ENCODE data around the gene NAB2. TPM values are rescaled to one million over a fixed set of nuclear protein-coding genes. Genes with fewer than 3 reads are reported as not detected.
"Not testable (repeated sequence)": the region's sequence is repeated elsewhere in the genome, so short reads cannot be mapped to it uniquely, and the experiment has no call there.

The NAB2 gene
- polyA plus RNA-seq, 1 of the 3 experiments (the other 2 are of a cell fraction): 23.7 TPM

DNA sequence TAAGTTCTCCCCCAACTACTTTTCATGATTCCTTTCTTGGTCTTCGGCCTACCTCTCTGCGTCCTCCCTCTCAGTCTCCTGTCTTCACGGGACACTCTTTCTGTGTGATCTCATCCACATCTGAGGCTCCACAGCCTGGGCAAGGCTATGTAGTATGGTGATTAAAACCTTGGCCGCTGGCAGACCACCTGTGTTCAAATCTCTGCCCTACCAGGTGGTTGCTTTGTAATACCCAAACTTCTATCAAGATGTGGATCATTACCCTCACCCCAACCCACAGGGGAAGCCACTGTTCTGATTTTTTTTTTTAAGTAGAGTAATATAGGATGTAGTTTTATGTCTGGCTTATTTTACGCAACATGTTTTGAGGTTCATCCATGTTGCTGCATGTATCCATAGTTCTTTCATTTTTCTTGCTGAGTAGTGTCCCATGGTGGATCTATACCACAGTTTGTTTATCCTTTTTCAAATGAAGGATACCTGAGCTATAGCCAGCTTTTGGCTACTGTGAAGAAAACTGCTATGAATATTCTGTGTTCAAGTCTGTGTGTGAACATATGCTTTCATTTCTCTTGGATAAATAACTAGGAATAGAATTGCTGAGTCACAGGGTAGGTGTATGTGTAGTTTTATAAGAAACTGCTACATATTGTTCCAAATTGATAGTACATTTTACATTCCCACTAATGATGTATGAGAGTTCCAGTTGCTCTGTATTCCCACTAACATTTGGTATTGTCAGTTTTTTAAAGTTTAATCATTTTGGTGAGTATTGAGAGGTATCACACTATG, 30.6 kb downstream of the NAB2 start:
- Histone ChIP-seq H4K20me1 (ENCODE audit: insufficient read depth) (no peaks in the 10 kb centered on the region), H3K4me3 (ENCODE audit: low read depth in 2 of 2, low read length in 1 of 2) (no peak overlapping the region), H3K27me3 (ENCODE audit: insufficient read depth) (no peaks in the 10 kb centered on the region), H3F3A (replicated peaks; ENCODE audit: insufficient read depth) (no peaks in the 10 kb centered on the region), H3K9me3 (no peaks in the 10 kb centered on the region), H3K36me3 (replicated peaks in 1 of 2; ENCODE audit: control insufficient read depth in 1 of 2, insufficient read depth in 2 of 2, low read length in 1 of 2) (no peaks in the 10 kb centered on the region), H3K9me2 (no peaks in the 10 kb centered on the region), H3K79me2 (ENCODE audit: insufficient read depth) (no peaks in the 10 kb centered on the region), H3K27ac (ENCODE audit: low read depth in 2 of 2, low read length in 1 of 2) (no peak overlapping the region), H3K4me1 (ENCODE audit: control insufficient read depth in 1 of 2, insufficient read depth in 2 of 2, low read depth in 1 of 2, low read length in 1 of 2) (no peaks in the 10 kb centered on the region), H2AFZ (ENCODE audit: low read depth) (no peak overlapping the region), H3K4me2 (no peak overlapping the region), H3K9ac (no peak overlapping the region)
- CTCF ChIA-PET: interaction anchor here (0.9 to 23.5 kb wide), 9 partner anchors 7 to 118 kb away, joined by 3 to 643 read pairs (median 9); no protein-coding TSS in a partner anchor
- TF ChIP-seq RXRA (IDR thresholded peaks at IDR 0.05; ENCODE audit: borderline replicate concordance, low read depth) (no peak), TEAD4 (IDR thresholded peaks at IDR 0.05; ENCODE audit: borderline replicate concordance, insufficient read depth) (no peak), GATA2 (CRISPR knock-in tag; IDR thresholded peaks at IDR 0.05) (no peak), JUND (IDR thresholded peaks at IDR 0.05) (no peak), FOXM1 (IDR thresholded peaks at IDR 0.05; ENCODE audit: low read depth) (no peak), FOSL2 (IDR thresholded peaks at IDR 0.05; ENCODE audit: borderline replicate concordance, low read depth) (no peak), CHD2 (IDR thresholded peaks at IDR 0.05; ENCODE audit: low read length, partially characterized antibody) (no peak), GABPA (IDR thresholded peaks at IDR 0.05; ENCODE audit: low read depth) (no peak), MEF2A (IDR thresholded peaks at IDR 0.05; ENCODE audit: borderline replicate concordance, low read depth) (no peak), NRF1 (IDR thresholded peaks at IDR 0.05; ENCODE audit: low read depth, low read length) (no peak), TCF12 (IDR thresholded peaks at IDR 0.05) (no peak), RAD21 (IDR thresholded peaks at IDR 0.05; ENCODE audit: low read length) (no peak), ELF1 (IDR thresholded peaks at IDR 0.05) (no peak), SIN3A (IDR thresholded peaks at IDR 0.05; ENCODE audit: borderline replicate concordance, low read depth, low read length) (no peak), TAF1 (IDR thresholded peaks at IDR 0.05; ENCODE audit: borderline replicate concordance, low read depth, low read length) (no peak), NFIC (IDR thresholded peaks at IDR 0.05; ENCODE audit: borderline replicate concordance) (no peak)
- TF ChIP-seq, protein P1, sequence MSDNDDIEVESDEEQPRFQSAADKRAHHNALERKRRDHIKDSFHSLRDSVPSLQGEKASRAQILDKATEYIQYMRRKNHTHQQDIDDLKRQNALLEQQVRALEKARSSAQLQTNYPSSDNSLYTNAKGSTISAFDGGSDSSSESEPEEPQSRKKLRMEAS (IDR thresholded peaks at IDR 0.05; ENCODE audit: low read depth): no peak
- TF ChIP-seq, protein P2, sequence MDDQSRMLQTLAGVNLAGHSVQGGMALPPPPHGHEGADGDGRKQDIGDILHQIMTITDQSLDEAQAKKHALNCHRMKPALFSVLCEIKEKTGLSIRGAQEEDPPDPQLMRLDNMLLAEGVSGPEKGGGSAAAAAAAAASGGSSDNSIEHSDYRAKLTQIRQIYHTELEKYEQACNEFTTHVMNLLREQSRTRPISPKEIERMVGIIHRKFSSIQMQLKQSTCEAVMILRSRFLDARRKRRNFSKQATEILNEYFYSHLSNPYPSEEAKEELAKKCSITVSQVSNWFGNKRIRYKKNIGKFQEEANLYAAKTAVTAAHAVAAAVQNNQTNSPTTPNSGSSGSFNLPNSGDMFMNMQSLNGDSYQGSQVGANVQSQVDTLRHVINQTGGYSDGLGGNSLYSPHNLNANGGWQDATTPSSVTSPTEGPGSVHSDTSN (IDR thresholded peaks at IDR 0.05): no peak
- TF ChIP-seq, protein P3, sequence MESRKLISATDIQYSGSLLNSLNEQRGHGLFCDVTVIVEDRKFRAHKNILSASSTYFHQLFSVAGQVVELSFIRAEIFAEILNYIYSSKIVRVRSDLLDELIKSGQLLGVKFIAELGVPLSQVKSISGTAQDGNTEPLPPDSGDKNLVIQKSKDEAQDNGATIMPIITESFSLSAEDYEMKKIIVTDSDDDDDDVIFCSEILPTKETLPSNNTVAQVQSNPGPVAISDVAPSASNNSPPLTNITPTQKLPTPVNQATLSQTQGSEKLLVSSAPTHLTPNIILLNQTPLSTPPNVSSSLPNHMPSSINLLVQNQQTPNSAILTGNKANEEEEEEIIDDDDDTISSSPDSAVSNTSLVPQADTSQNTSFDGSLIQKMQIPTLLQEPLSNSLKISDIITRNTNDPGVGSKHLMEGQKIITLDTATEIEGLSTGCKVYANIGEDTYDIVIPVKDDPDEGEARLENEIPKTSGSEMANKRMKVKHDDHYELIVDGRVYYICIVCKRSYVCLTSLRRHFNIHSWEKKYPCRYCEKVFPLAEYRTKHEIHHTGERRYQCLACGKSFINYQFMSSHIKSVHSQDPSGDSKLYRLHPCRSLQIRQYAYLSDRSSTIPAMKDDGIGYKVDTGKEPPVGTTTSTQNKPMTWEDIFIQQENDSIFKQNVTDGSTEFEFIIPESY (IDR thresholded peaks at IDR 0.05; ENCODE audit: borderline replicate concordance, low read depth): no peak
- TF ChIP-seq, protein P4, sequence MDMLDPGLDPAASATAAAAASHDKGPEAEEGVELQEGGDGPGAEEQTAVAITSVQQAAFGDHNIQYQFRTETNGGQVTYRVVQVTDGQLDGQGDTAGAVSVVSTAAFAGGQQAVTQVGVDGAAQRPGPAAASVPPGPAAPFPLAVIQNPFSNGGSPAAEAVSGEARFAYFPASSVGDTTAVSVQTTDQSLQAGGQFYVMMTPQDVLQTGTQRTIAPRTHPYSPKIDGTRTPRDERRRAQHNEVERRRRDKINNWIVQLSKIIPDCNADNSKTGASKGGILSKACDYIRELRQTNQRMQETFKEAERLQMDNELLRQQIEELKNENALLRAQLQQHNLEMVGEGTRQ (IDR thresholded peaks at IDR 0.05; ENCODE audit: borderline replicate concordance, low read depth, low read length): no peak
- no peak for DNase-seq
- 85% methylated on average over 5 of the region's 5 CpGs for WGBS (ENCODE audit: low lambda C conversion rate)
- POLR2A ChIA-PET: no interaction called here

DNA sequence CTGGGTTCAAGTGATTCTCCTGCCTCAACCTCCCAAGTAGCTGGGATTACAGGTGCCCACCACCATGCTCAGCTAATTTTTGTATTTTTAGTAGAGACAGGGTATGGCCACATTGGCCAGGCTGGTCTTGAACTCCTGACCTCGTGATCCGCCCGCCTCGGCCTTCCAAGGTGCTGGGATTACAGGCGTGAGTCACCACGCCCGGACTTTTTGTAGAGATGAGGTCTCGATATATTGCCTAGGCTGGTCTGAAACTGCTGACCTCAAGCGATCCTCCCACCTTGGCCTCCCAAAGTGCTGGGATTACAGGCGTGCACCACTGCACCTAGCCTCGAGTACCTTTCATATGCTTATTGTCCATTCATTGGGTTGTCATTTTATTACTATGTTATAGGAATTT, 31.8 kb downstream of the NAB2 start:
- POLR2A ChIA-PET: interaction anchor here (0.6 kb wide), 1 partner anchor 156 kb away, joined by 5 read pairs; no protein-coding TSS in a partner anchor
- not testable (repeated sequence) for H3K27me3 ChIP-seq (ENCODE audit: insufficient read depth); H3K4me1 ChIP-seq (ENCODE audit: control insufficient read depth in 1 of 2, insufficient read depth in 2 of 2, low read depth in 1 of 2, low read length in 1 of 2); H2AFZ ChIP-seq (ENCODE audit: low read depth); H3K4me3 ChIP-seq (ENCODE audit: low read depth in 2 of 2, low read length in 1 of 2); H3F3A ChIP-seq (replicated peaks; ENCODE audit: insufficient read depth); DNase-seq; H4K20me1 ChIP-seq (ENCODE audit: insufficient read depth); H3K27ac ChIP-seq (ENCODE audit: low read depth in 2 of 2, low read length in 1 of 2); H3K9me2 ChIP-seq; H3K9ac ChIP-seq; H3K79me2 ChIP-seq (ENCODE audit: insufficient read depth); H3K4me2 ChIP-seq; H3K36me3 ChIP-seq (replicated peaks in 1 of 2; ENCODE audit: control insufficient read depth in 1 of 2, insufficient read depth in 2 of 2, low read length in 1 of 2); H3K9me3 ChIP-seq
- 84% methylated on average over 11 of the region's 11 CpGs for WGBS (ENCODE audit: low lambda C conversion rate)
- CTCF ChIA-PET: interaction anchor here (0.9 to 23.5 kb wide), 8 partner anchors 9 to 119 kb away, joined by 3 to 643 read pairs (median 8); no protein-coding TSS in a partner anchor
